ENCODE measurements around the gene SIX1. TPM values are rescaled to one million over a fixed set of nuclear protein-coding genes. Genes with fewer than 3 reads are reported as not detected.

The SIX1 gene
- 10 to 100 TPM; 23.5 to 25.0 TPM for total RNA-seq

DNA sequence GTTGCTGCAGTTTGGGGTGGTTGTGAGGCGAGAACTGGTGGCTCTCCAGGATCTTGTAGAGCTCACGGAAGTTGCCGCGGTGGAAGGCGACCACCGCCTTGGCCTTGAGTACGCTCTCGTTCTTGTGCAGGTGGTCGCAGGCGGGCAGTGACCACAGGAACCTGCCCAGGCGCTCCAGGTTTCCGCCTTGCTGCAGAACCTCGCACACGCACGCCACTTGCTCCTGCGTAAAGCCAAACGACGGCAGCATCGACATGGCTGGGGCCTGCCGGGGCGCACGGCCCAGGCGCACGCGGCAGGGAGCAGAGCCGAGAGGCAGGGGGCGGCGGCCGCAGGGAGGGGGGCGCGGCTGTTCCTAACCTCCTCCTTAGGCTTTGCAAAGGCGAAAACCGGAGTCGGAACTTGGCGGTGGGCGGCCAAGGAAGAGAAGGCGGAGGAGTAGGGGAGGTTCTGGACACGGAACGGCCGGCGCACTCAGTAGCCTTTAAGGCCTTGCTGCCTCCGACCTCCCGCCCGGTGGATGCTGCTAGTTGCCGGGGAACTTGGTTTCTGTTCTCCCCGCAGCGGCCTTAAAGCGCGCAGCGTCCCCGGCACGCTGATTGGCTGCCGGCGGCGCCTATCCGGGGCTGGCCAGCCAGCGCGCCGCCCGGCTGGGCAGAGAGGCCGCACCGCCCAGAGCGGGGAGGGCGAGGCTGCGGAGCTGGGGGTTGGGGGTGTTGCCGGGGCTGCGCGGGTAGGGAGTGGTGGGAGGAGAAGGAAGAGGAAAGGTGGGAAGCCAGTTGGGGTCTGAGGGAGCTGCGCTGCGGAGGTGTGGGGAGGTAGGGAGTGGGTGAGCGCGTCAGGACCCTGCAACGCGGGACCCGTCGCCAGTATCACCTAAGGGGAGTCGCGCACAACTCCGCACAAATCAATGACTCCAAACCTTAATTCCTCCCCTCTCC, at the start of gene SIX1:
Gene SIX1, minus strand, starts transcription at position 544 of the 941 bp plus-strand sequence. Its CDS starts 288 bp downstream, at position 256.
- TF ChIP-seq, protein P1, sequence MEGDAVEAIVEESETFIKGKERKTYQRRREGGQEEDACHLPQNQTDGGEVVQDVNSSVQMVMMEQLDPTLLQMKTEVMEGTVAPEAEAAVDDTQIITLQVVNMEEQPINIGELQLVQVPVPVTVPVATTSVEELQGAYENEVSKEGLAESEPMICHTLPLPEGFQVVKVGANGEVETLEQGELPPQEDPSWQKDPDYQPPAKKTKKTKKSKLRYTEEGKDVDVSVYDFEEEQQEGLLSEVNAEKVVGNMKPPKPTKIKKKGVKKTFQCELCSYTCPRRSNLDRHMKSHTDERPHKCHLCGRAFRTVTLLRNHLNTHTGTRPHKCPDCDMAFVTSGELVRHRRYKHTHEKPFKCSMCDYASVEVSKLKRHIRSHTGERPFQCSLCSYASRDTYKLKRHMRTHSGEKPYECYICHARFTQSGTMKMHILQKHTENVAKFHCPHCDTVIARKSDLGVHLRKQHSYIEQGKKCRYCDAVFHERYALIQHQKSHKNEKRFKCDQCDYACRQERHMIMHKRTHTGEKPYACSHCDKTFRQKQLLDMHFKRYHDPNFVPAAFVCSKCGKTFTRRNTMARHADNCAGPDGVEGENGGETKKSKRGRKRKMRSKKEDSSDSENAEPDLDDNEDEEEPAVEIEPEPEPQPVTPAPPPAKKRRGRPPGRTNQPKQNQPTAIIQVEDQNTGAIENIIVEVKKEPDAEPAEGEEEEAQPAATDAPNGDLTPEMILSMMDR (IDR thresholded peaks at IDR 0.05): peak in 2 of 4 experiments; percentile 19 to 32
- peak; percentile 86 for TF ChIP-seq POLR2AphosphoS5 (IDR thresholded peaks at IDR 0.05)
- peak; percentile 96 for TF ChIP-seq POLR2A (IDR thresholded peaks at IDR 0.05)
- Histone ChIP-seq H3K4me3 (peak within 1 kb of the TSS; percentile 46 to 76), H3K36me3 (no peaks in the 10 kb centered on the region), H3K9me3 (no peaks in the 10 kb centered on the region), H3K27me3 (replicated peaks; ENCODE audit: insufficient read depth) (no peaks in the 10 kb centered on the region), H3K27ac (peak within 1 kb of the TSS; percentile 86 to 92), H3K4me1 (replicated peaks) (no peaks in the 10 kb centered on the region)
- intact Hi-C loops (cut with DNase I): loop anchor here (5.0 kb wide), 2 partner anchors 333 to 402 kb away; partner anchors contain the start of genes PPM1A, SLC38A6 and TRMT5
- peak; percentile 90 for DNase-seq (ENCODE audit: low spot score)
- WGBS: under 1% methylated on average over 77 of the region's 79 CpGs

DNA sequence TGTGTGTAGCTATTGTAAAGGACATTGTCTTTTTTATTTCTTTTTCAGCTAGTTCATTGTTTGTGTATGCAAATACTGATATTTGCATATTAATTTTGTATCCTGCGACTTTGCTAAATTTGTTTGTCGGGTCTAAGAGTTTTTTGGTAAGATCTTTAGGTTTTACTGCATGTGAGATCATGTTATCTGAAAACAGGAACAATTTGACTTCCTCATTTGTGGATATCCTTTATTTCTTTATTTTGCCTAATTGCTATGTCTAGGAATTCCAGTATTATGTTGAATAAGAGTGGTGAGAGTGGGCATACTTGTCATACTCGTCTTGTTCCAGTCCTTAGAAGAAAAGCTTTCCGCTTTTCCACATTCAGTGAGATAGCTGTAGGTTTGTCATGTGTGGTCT, 46.0 kb upstream of the SIX1 start:
- no peaks in the 10 kb centered on the region for H3K36me3 ChIP-seq
- WGBS: 83% methylated on average over 4 of the region's 4 CpGs
- intact Hi-C loops (cut with DNase I): no loop called here
- no peaks in the 10 kb centered on the region for H3K27me3 ChIP-seq (replicated peaks; ENCODE audit: insufficient read depth)
- H3K4me3 ChIP-seq: no peak overlapping the region
- DNase-seq (ENCODE audit: low spot score): no peak
- TF ChIP-seq POLR2AphosphoS5 (IDR thresholded peaks at IDR 0.05): no peak
- TF ChIP-seq POLR2A (IDR thresholded peaks at IDR 0.05): no peak
- TF ChIP-seq, protein P1 (IDR thresholded peaks at IDR 0.05): no peak
- H3K4me1 ChIP-seq (replicated peaks): no peaks in the 10 kb centered on the region
- no peak overlapping the region for H3K27ac ChIP-seq
- no peaks in the 10 kb centered on the region for H3K9me3 ChIP-seq

DNA sequence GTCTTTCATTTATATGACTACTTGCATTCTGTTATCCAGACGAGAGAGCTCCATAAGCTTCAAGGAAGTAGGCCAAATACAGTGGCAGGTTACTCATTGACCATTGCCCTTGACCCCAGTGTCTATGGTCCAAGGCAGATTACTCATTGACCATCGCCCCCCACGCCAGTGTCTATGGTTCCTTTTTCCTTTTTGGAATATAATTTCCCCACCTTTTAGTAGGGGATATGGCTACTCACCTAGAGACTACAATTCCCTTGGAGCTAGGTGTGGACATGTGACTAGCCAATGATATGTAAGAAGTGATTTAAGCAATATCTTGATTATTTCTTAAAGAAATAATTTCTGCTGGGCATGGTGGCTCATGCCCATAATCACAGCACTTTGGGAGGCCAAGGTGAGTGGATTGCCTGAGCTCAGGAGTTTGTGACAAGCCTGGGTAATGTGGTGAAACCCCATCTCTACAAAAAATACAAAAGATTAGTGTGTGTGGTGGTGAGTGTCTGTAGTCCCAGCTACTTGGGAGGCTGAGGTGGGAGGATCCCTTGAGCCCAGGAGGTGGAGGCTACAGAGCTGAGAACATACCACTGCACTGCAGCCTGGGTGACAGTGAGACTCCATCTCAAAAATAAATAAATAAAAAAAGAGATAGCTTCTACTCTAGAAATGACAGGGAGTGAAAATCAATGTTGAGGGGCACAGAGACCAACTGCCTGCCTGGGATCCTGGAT, 42.3 kb upstream of the SIX1 start:
- no peaks in the 10 kb centered on the region for H3K36me3 ChIP-seq
- H3K27ac ChIP-seq: no peak overlapping the region
- H3K4me3 ChIP-seq: no peak overlapping the region
- 91% methylated on average over 3 of the region's 3 CpGs for WGBS
- no peak for DNase-seq (ENCODE audit: low spot score)
- no peaks in the 10 kb centered on the region for H3K27me3 ChIP-seq (replicated peaks; ENCODE audit: insufficient read depth)
- no peaks in the 10 kb centered on the region for H3K9me3 ChIP-seq
- H3K4me1 ChIP-seq (replicated peaks): no peaks in the 10 kb centered on the region
- intact Hi-C loops (cut with DNase I): no loop called here
- TF ChIP-seq POLR2AphosphoS5 (IDR thresholded peaks at IDR 0.05) (no peak), POLR2A (IDR thresholded peaks at IDR 0.05) (no peak)
- TF ChIP-seq, protein P1 (IDR thresholded peaks at IDR 0.05): no peak

DNA sequence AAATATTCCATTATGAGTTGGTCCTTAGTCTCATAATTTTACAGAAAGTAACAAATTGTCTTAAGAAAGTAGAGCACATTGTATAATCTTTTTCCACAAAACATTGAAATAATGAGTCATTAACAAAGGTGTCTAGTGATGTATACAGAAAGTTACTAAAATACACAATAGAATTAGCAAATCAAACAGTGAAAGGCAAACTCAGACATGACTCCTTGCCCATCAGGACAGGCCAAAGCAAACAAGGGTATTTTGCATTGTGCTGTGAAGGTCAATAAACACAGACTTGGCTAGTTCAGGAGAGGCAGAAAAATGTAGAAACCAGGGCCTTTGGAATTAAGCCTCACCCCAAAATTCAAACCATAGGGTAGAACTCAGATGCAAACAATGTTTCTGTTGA, 37.6 kb upstream of the SIX1 start:
- H3K4me3 ChIP-seq: no peak overlapping the region
- intact Hi-C loops (cut with DNase I): no loop called here
- TF ChIP-seq POLR2AphosphoS5 (IDR thresholded peaks at IDR 0.05) (no peak), POLR2A (IDR thresholded peaks at IDR 0.05) (no peak)
- TF ChIP-seq, protein P1 (IDR thresholded peaks at IDR 0.05): no peak
- no peak overlapping the region for H3K27ac ChIP-seq
- no peaks in the 10 kb centered on the region for H3K36me3 ChIP-seq
- DNase-seq (ENCODE audit: low spot score): no peak
- H3K27me3 ChIP-seq (replicated peaks; ENCODE audit: insufficient read depth): no peaks in the 10 kb centered on the region
- no peaks in the 10 kb centered on the region for H3K4me1 ChIP-seq (replicated peaks)
- no peaks in the 10 kb centered on the region for H3K9me3 ChIP-seq
